ENCODE results near the gene ZPBP2. TPM values are rescaled to one million over a fixed set of nuclear protein-coding genes. Genes with fewer than 3 reads are reported as not detected.
A peak's percentile ranks its signal among the peaks of the same experiment; 100 is the strongest.
"Not testable (repeated sequence)": the region's sequence is repeated elsewhere in the genome, so short reads cannot be mapped to it uniquely, and the experiment has no call there.

Gene ZPBP2
- total RNA-seq, 1 donor from 2014 or later, result not detected

DNA sequence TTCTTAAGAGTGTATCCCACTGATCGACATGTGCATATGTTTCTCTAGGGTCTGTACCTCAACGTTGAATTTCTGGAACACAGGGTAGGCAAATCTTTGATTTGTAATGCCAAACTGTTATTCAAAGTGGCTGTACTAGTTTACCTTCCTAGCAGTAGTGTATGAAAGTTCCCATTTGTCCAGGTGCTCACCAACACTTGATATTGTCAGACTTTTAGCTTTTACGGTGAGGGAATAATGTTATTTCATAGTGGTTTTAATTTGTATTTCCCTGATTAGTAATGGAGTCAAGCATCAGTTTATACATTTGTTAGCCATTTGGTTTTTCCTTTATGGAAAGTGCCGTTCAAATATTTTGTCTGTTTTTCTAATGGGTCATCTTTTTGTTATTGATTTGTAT is 30.1 kb downstream of the ZPBP2 start:
- H3K36me3 Mint-ChIP-seq (ENCODE audit: unreplicated experiment), result no peaks in the 10 kb centered on the region
- H3K27ac Mint-ChIP-seq (ENCODE audit: unreplicated experiment), result no peak overlapping the region
- H3K9me3 Mint-ChIP-seq (ENCODE audit: unreplicated experiment), result no peaks in the 10 kb centered on the region
- no peak overlapping the region for H3K4me3 Mint-ChIP-seq (ENCODE audit: unreplicated experiment)
- peaks cover 28% of the 10 kb centered on the region for H3K27me3 Mint-ChIP-seq (ENCODE audit: unreplicated experiment)
- TF ChIP-seq, protein P1, sequence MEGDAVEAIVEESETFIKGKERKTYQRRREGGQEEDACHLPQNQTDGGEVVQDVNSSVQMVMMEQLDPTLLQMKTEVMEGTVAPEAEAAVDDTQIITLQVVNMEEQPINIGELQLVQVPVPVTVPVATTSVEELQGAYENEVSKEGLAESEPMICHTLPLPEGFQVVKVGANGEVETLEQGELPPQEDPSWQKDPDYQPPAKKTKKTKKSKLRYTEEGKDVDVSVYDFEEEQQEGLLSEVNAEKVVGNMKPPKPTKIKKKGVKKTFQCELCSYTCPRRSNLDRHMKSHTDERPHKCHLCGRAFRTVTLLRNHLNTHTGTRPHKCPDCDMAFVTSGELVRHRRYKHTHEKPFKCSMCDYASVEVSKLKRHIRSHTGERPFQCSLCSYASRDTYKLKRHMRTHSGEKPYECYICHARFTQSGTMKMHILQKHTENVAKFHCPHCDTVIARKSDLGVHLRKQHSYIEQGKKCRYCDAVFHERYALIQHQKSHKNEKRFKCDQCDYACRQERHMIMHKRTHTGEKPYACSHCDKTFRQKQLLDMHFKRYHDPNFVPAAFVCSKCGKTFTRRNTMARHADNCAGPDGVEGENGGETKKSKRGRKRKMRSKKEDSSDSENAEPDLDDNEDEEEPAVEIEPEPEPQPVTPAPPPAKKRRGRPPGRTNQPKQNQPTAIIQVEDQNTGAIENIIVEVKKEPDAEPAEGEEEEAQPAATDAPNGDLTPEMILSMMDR (IDR thresholded peaks at IDR 0.05), result no peak
- DNase-seq (ENCODE audit: extremely low spot score, unreplicated experiment), result no peak
- H3K4me1 Mint-ChIP-seq (ENCODE audit: unreplicated experiment), result no peaks in the 10 kb centered on the region

DNA sequence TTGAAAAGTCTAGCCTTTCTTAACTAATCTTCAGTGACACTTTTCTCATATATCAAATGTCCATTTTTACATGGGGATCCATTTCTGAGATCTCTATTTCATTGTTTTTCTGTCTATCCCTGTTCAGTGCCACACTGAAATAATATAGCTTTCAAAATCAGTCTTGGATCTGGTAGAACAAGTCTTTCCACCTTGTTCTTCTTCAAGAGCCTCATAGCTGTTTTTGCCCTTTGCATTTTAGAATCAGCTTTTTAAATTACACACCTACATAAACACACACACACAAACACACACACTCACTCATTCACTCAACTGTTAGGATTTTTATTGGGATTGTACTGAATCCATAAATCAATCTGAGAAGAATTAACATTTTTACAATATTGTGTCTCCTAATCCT is 31.2 kb downstream of the ZPBP2 start:
- TF ChIP-seq, protein P1 (IDR thresholded peaks at IDR 0.05), result no peak
- Mint-ChIP-seq H3K9me3 (ENCODE audit: unreplicated experiment) (no peaks in the 10 kb centered on the region), H3K4me3 (ENCODE audit: unreplicated experiment) (no peak overlapping the region), H3K27me3 (ENCODE audit: unreplicated experiment) (peaks cover 23% of the 10 kb centered on the region), H3K27ac (ENCODE audit: unreplicated experiment) (no peak overlapping the region), H3K36me3 (ENCODE audit: unreplicated experiment) (no peaks in the 10 kb centered on the region), H3K4me1 (ENCODE audit: unreplicated experiment) (peaks cover 3% of the 10 kb centered on the region)
- DNase-seq (ENCODE audit: extremely low spot score, unreplicated experiment), result no peak

DNA sequence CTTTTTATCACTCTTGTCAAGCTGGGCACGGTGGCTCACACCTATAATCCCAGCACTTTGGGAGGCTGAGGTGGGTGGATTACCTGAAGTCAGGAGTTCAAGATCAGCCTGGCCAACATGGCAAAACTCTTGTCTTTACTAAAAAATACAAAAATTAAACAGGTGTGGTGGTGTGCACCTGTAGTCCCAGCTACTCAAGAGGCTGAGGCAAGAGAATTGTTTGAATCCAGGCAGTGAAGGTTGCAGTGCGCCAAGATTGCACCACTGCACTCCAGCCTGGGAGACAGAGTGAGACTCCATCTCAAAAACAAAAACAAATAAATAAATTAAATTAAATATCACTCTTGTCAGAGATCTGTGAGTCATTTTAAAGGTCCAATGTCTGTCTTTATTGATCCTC is 34.0 kb downstream of the ZPBP2 start:
- not testable (repeated sequence) for H3K4me3 Mint-ChIP-seq (ENCODE audit: unreplicated experiment); H3K27ac Mint-ChIP-seq (ENCODE audit: unreplicated experiment); H3K36me3 Mint-ChIP-seq (ENCODE audit: unreplicated experiment); H3K4me1 Mint-ChIP-seq (ENCODE audit: unreplicated experiment); H3K27me3 Mint-ChIP-seq (ENCODE audit: unreplicated experiment); H3K9me3 Mint-ChIP-seq (ENCODE audit: unreplicated experiment)
- peak; percentile 32 for DNase-seq (ENCODE audit: extremely low spot score, unreplicated experiment)

DNA sequence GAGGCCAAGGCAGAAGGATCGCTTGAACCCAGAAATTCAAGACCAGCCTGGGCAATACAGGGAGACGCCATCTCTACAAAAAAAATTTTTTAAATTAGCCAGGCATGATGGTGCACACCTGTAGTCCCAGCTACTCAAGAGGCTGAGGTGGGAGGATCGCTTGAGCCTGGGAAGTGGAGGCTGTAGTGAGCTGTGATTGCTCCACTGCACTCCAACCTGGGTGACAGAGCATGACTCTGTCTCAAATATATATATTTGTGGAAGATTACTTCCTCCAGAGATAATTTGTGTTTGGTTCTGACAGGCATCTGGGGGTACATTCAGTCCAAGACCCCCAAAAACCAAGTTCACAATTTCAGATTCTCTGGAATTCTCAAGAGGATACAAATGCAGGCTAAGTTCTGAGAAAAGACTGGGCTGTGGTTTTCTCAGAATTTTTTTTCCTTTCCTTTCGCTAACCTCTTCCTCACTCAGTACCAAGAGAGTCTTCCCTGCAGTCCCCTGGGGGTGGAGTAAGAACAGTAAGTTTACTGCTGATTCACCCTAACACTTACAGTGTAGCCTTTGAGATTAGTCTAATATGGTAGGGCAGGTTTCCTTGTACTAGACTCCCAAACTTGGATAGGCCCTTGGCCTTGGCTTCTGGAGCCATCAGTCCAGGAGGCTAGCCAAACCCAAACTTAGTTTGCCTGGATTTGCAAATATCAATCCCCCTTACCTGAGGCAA is 35.3 kb downstream of the ZPBP2 start:
- H3K36me3 Mint-ChIP-seq (ENCODE audit: unreplicated experiment), result peaks cover 5% of the 10 kb centered on the region
- peaks cover 5% of the 10 kb centered on the region for H3K27me3 Mint-ChIP-seq (ENCODE audit: unreplicated experiment)
- peaks cover 3% of the 10 kb centered on the region for H3K4me1 Mint-ChIP-seq (ENCODE audit: unreplicated experiment)
- no peaks in the 10 kb centered on the region for H3K9me3 Mint-ChIP-seq (ENCODE audit: unreplicated experiment)
- TF ChIP-seq, protein P1 (IDR thresholded peaks at IDR 0.05), result no peak
- no peak overlapping the region for H3K27ac Mint-ChIP-seq (ENCODE audit: unreplicated experiment)
- H3K4me3 Mint-ChIP-seq (ENCODE audit: unreplicated experiment), result no peak overlapping the region
- DNase-seq (ENCODE audit: extremely low spot score, unreplicated experiment), result peak; percentile 17

DNA sequence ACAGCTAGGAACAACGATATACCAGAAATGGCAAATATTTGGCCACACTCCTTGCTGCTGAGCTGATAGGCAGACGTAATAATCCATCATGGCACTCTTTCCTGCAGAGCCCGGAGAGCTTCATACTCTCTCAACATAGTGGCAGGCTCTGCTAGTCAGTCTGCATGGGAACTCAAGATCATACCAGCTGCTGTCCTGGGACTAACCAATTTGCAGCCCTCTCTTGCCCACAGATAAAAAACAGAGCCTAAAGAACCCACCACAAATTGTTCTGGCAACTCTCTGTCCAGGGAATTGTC is 36.9 kb downstream of the ZPBP2 start:
- H3K4me3 Mint-ChIP-seq (ENCODE audit: unreplicated experiment), result no peak overlapping the region
- DNase-seq (ENCODE audit: extremely low spot score, unreplicated experiment), result no peak
- H3K9me3 Mint-ChIP-seq (ENCODE audit: unreplicated experiment), result no peaks in the 10 kb centered on the region
- peaks cover 3% of the 10 kb centered on the region for H3K4me1 Mint-ChIP-seq (ENCODE audit: unreplicated experiment)
- H3K27ac Mint-ChIP-seq (ENCODE audit: unreplicated experiment), result no peak overlapping the region
- peaks cover 10% of the 10 kb centered on the region for H3K36me3 Mint-ChIP-seq (ENCODE audit: unreplicated experiment)
- TF ChIP-seq, protein P1 (IDR thresholded peaks at IDR 0.05), result no peak
- H3K27me3 Mint-ChIP-seq (ENCODE audit: unreplicated experiment), result no peaks in the 10 kb centered on the region

Data from osteocyte (in vitro differentiated cells).